CD14-positive monocyte (primary cell): ENCODE results near the gene CACNA1B. TPM values are rescaled to one million over a fixed set of nuclear protein-coding genes. Genes with fewer than 3 reads are reported as not detected.
A peak's percentile ranks its signal among the peaks of the same experiment; 100 is the strongest.

Experiments
- DNase-seq, 3 donors: peaks; one replicate each; pipeline ENCODE4 v3.0.0-alpha.2; 2011 to 2022
- H2AFZ ChIP-seq: 2 replicates; pipeline ENCODE4 v1.6.0; 2012; ENCODE audit warnings: mild to moderate bottlenecking, low read depth, low read length, inconsistent platforms; ENCODE audit not compliant: insufficient read depth, poor library complexity, severe bottlenecking
- H3K27ac ChIP-seq, 2 donors: 1 replicate in 1 of 2; 2 replicates in 1 of 2; pipeline ENCODE4 v1.5.1; 2012 to 2013; ENCODE audit warnings: low read length in 2 of 2, control low read depth in 1 of 2, inconsistent platforms in 1 of 2, low read depth in 1 of 2, mild to moderate bottlenecking in 1 of 2
- H3K27me3 ChIP-seq, 2 donors: one replicate each; pipeline versions ENCODE4 v1.6.0 to v1.6.1; 2011 to 2013; ENCODE audit warnings: low read length in 2 of 2; ENCODE audit not compliant: control insufficient read depth in 2 of 2, insufficient read depth in 2 of 2
- H3K36me3 ChIP-seq, 2 donors: replicated peaks in 1 of 2; 1 replicate in 1 of 2; 2 replicates in 1 of 2; pipeline versions ENCODE4 v1.5.1 to v1.6.1; 2012 to 2013; ENCODE audit warnings: low read length in 2 of 2, control low read depth in 1 of 2, inconsistent platforms in 1 of 2, mild to moderate bottlenecking in 1 of 2; ENCODE audit not compliant: insufficient read depth in 2 of 2, control insufficient read depth in 1 of 2
- H3K4me1 ChIP-seq, 2 donors: 1 replicate in 1 of 2; 2 replicates in 1 of 2; pipeline versions ENCODE4 v1.5.1 to v1.6.1; 2012 to 2013; ENCODE audit warnings: low read length in 2 of 2, control low read depth in 1 of 2, inconsistent platforms in 1 of 2, mild to moderate bottlenecking in 1 of 2, moderate library complexity in 1 of 2; ENCODE audit not compliant: insufficient read depth in 2 of 2, control insufficient read depth in 1 of 2
- H3K4me2 ChIP-seq: replicated peaks from 2 replicates; pipeline ENCODE3; 2012; ENCODE audit warnings: low read length, moderate library complexity, mild to moderate bottlenecking; ENCODE audit not compliant: poor library complexity, severe bottlenecking; ENCODE audit errors: extremely low read depth
- H3K4me3 ChIP-seq, 3 experiments: fragments of 200-600 bp in 1 of 3; sonication (generic) in 1 of 3; replicated peaks in 1 of 3; 1 replicate in 2 of 3; 2 replicates in 1 of 3; pipeline ENCODE4 v1.5.1; 2011 to 2013; ENCODE audit warnings: low read length in 3 of 3, mild to moderate bottlenecking in 3 of 3, control low read depth in 2 of 3, low read depth in 2 of 3, inconsistent platforms in 1 of 3, moderate library complexity in 1 of 3
- H3K79me2 ChIP-seq: 2 replicates; pipeline ENCODE4 v1.6.0; 2012; ENCODE audit warnings: mild to moderate bottlenecking, control low read depth, inconsistent platforms, low read length, moderate library complexity; ENCODE audit not compliant: insufficient read depth
- H3K9ac ChIP-seq: 2 replicates; pipeline ENCODE4 v1.6.0; 2017; ENCODE audit warnings: low read length, mild to moderate bottlenecking; ENCODE audit not compliant: insufficient read depth, poor library complexity, severe bottlenecking
- H3K9me3 ChIP-seq, 2 donors: replicated peaks in 1 of 2; 1 replicate in 1 of 2; 2 replicates in 1 of 2; pipeline versions ENCODE4 v1.5.1 to v1.6.1; 2012 to 2013; ENCODE audit warnings: low read length in 2 of 2, control low read depth in 1 of 2; ENCODE audit not compliant: control insufficient read depth in 1 of 2, insufficient read depth in 1 of 2
- H4K20me1 ChIP-seq: 2 replicates; pipeline ENCODE4 v1.6.0; 2012; ENCODE audit warnings: mild to moderate bottlenecking, low read length, control low read depth, moderate library complexity; ENCODE audit not compliant: insufficient read depth
- H3K27ac Mint-ChIP-seq, 7 donors: one replicate each; pipeline ENCODE4 v1.8.0; 2020; ENCODE audit warnings: mild to moderate bottlenecking in 7 of 7, mixed read lengths in 7 of 7, moderate library complexity in 6 of 7, inconsistent platforms in 2 of 7
- H3K27me3 Mint-ChIP-seq, 3 donors: one replicate each; pipeline ENCODE4 v1.8.0; 2021 to 2022; ENCODE audit warnings: low read depth in 3 of 3, mild to moderate bottlenecking in 3 of 3, mixed read lengths in 3 of 3, moderate library complexity in 3 of 3, inconsistent platforms in 1 of 3
- H3K36me3 Mint-ChIP-seq, 2 donors: one replicate each; pipeline ENCODE4 v1.8.0; 2020; ENCODE audit warnings: mixed read lengths in 2 of 2, inconsistent platforms in 1 of 2, mild to moderate bottlenecking in 1 of 2
- H3K4me1 Mint-ChIP-seq: one replicate; pipeline ENCODE4 v1.8.0; 2020; ENCODE audit warnings: mild to moderate bottlenecking, mixed read lengths
- H3K4me3 Mint-ChIP-seq, 2 donors: one replicate each; pipeline ENCODE4 v1.8.0; 2020; ENCODE audit warnings: mild to moderate bottlenecking in 2 of 2, mixed read lengths in 2 of 2, moderate library complexity in 1 of 2
- H3K9me3 Mint-ChIP-seq, 7 donors: one replicate each; pipeline ENCODE4 v1.8.0; 2020 to 2022; ENCODE audit warnings: mixed read lengths in 7 of 7, mild to moderate bottlenecking in 6 of 7, moderate library complexity in 6 of 7, inconsistent platforms in 2 of 7
- WGBS: methylation state at CpG from one replicate; pipeline ENCODE4 v1.1.5; 2013; ENCODE audit warnings: missing lambda C conversion rate; ENCODE audit not compliant: insufficient coverage; 5-methylcytosine and 5-hydroxymethylcytosine counted together
- intact Hi-C, 2 donors: fragments of 100-400 bp; cut with micrococcal nuclease; formaldehyde crosslinking; loops; one replicate each; pipeline versions ENCODE4 v1.15.0 to v1.15.1; 2023
- polyA plus RNA-seq, 3 donors: library from polyadenylated mRNA; depleted of rRNA in 1 of 3; unstranded in 2 of 3; stranded (reverse) in 1 of 3; fragments of 300-500 nt in 2 of 3; fragments of >200 nt in 1 of 3; fragmentation: Illumina TruSeq in 2 of 3; gene quantifications; 1 replicate in 2 of 3; 2 replicates in 1 of 3; pipeline ENCODE4 v1.2.3, GENCODE V29; 2012 to 2021
- TF ChIP-seq, protein P1 (sequence below): fragments of 200-600 bp; IDR thresholded peaks from one replicate; pipeline ENCODE4 v1.8.0; 2022; ENCODE audit warnings: antibody characterized with exemption, mild to moderate bottlenecking

Gene CACNA1B
- polyA plus RNA-seq, 3 donors: not detected

DNA sequence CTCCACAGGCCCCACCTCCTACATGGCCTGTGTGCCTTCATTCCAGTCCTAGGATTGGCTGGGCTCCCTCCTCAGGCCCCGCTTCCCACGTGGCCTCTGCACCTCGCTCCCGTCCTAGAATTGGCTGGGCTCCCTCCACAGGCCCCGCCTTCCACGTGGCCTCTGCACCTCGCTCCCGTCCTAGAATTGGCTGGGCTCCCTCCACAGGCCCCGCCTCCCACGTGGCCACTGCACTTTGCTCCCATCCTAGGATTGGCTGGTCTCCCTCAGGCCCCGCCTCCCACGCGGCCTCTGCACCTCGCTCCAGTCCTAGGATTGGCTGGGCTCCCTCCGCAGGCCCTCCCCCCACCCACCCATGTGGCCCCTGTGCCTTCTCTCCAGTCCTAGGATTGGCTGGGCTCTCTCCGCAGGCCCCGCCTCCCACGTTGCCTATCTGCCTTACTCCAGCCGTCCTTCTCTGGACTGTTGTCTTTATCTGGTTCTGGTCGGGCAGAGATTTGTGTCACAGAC, 45.3 kb upstream of the CACNA1B start:
- WGBS: 97% methylated on average over 16 of the region's 20 CpGs
- H3K27ac Mint-ChIP-seq: peak overlapping the region in 2 of 7 donors; percentile 2 to 35
- intact Hi-C loops: no loop called here

DNA sequence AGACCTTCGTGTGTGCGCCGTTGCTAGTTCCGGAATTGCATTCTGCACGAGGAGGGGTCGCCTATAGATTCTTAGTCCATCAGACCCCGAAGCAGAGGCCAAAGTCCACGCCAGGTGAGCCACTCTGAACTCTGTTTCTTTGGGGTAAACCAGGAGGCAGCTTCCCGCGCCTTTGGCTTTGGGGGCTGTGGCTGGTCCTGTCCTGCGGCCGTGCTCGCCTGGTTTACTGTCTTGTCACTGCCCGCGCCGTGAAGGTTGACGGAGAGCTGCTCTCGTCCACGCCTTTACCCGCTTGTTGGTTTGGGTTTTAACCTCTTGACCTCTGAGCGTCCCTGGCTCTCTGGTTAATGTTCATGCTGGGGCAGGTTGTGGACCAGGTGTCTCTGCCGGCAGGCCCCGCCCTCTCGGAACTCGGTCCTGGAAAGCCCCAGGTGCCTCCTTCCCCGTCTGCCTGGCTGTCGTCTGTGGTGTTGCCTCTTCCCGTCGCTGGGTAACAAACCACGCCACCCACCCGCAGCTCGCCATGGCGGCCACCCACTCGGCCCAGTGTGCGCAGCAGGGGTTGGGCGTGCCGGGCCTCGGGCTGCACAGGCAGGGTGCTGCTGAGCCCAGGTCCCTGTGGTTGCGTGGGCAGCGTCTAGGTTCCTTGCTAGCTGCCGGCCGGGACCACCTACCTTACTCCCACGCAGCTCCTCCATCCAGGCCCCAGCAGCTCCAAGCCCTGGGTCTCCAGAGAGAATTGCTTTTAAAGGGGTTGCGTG, 44.6 kb upstream of the CACNA1B start:
- Histone ChIP-seq H3K79me2 (no peaks in the 10 kb centered on the region), H3K27me3 (no peaks in the 10 kb centered on the region), H3K4me1 (no peaks in the 10 kb centered on the region), H2AFZ (no peak overlapping the region), H3K4me3 (no peak overlapping the region), H4K20me1 (peaks cover 20% of the 10 kb centered on the region), H3K9me3 (peaks cover 0 to 4% of the 10 kb centered on the region in 2 donors), H3K4me2 (no peak overlapping the region), H3K9ac (no peak overlapping the region), H3K36me3 (peaks cover 59 to 92% of the 10 kb centered on the region in 2 donors), H3K27ac (no peak overlapping the region)
- TF ChIP-seq, protein P1, sequence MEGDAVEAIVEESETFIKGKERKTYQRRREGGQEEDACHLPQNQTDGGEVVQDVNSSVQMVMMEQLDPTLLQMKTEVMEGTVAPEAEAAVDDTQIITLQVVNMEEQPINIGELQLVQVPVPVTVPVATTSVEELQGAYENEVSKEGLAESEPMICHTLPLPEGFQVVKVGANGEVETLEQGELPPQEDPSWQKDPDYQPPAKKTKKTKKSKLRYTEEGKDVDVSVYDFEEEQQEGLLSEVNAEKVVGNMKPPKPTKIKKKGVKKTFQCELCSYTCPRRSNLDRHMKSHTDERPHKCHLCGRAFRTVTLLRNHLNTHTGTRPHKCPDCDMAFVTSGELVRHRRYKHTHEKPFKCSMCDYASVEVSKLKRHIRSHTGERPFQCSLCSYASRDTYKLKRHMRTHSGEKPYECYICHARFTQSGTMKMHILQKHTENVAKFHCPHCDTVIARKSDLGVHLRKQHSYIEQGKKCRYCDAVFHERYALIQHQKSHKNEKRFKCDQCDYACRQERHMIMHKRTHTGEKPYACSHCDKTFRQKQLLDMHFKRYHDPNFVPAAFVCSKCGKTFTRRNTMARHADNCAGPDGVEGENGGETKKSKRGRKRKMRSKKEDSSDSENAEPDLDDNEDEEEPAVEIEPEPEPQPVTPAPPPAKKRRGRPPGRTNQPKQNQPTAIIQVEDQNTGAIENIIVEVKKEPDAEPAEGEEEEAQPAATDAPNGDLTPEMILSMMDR: no peak
- H3K4me1 Mint-ChIP-seq: no peaks in the 10 kb centered on the region
- peaks cover 50 to 74% of the 10 kb centered on the region in 2 donors for H3K36me3 Mint-ChIP-seq
- H3K27me3 Mint-ChIP-seq: peaks cover 0 to 2% (median 0%) of the 10 kb centered on the region in 3 donors
- 96% methylated on average over 38 of the region's 44 CpGs for WGBS
- DNase-seq: no peak
- peaks cover 0 to 8% (median 0%) of the 10 kb centered on the region in 7 donors for H3K9me3 Mint-ChIP-seq
- H3K4me3 Mint-ChIP-seq: no peak overlapping the region
- intact Hi-C loops: no loop called here
- peak overlapping the region in 1 of 7 donors; percentile 35 for H3K27ac Mint-ChIP-seq

More for the DNA sequence above, 45.3 kb upstream of the CACNA1B start:
- H3K4me1 ChIP-seq: no peaks in the 10 kb centered on the region
- peaks cover 22% of the 10 kb centered on the region for H4K20me1 ChIP-seq
- H3K27me3 ChIP-seq: no peaks in the 10 kb centered on the region
- peaks cover 55 to 79% of the 10 kb centered on the region in 2 donors for H3K36me3 Mint-ChIP-seq
- H3K4me3 ChIP-seq: no peak overlapping the region
- H3K9ac ChIP-seq: no peak overlapping the region
- TF ChIP-seq, protein P1: no peak
- H2AFZ ChIP-seq: no peak overlapping the region
- no peak for DNase-seq
- H3K9me3 ChIP-seq: no peaks in the 10 kb centered on the region
- H3K4me1 Mint-ChIP-seq: no peaks in the 10 kb centered on the region
- H3K79me2 ChIP-seq: no peaks in the 10 kb centered on the region
- peaks cover 64 to 98% of the 10 kb centered on the region in 2 donors for H3K36me3 ChIP-seq
- H3K4me3 Mint-ChIP-seq: no peak overlapping the region
- peaks cover 0 to 2% (median 0%) of the 10 kb centered on the region in 3 donors for H3K27me3 Mint-ChIP-seq
- peaks cover 0 to 8% (median 0%) of the 10 kb centered on the region in 7 donors for H3K9me3 Mint-ChIP-seq
- no peak overlapping the region for H3K4me2 ChIP-seq
- H3K27ac ChIP-seq: no peak overlapping the region
